ENCODE data around the gene TOB1.
A peak's percentile ranks its signal among the peaks of the same experiment; 100 is the strongest.

Gene TOB1

GRCh38 chr17:50848039-50848438, 18.1 kb downstream of the TOB1 start:
- DNase-seq (ENCODE audit: insufficient read length, low spot score) (no peak), FAIRE-seq (no peak)

GRCh38 chr17:50847566-50847965, 18.6 kb downstream of the TOB1 start:
- DNase-seq (ENCODE audit: insufficient read length, low spot score) (no peak), FAIRE-seq (no peak)

- DNase-seq (ENCODE audit: insufficient read length, low spot score) (no peak), FAIRE-seq (no peak)
These were observed 20.7 kb downstream of the TOB1 start for GRCh38 chr17:50845240-50846147.

GRCh38 chr17:50844117-50844700, 21.9 kb downstream of the TOB1 start:
- FAIRE-seq: no peak

GRCh38 chr17:50843150-50843905, 22.8 kb downstream of the TOB1 start:
- no peak for FAIRE-seq
- no peak for DNase-seq (ENCODE audit: insufficient read length, low spot score)

More at GRCh38 chr17:50844117-50844700, 21.9 kb downstream of the TOB1 start:
- no peak for DNase-seq (ENCODE audit: insufficient read length, low spot score)

GRCh38 chr17:50842506-50843149, 23.5 kb downstream of the TOB1 start:
- DNase-seq (ENCODE audit: insufficient read length, low spot score): no peak
- FAIRE-seq: no peak

GRCh38 chr17:50841949-50842354, 24.2 kb downstream of the TOB1 start:
- DNase-seq (ENCODE audit: insufficient read length, low spot score) (peak; percentile 76), FAIRE-seq (peak; percentile 89)

- FAIRE-seq (no peak), DNase-seq (ENCODE audit: insufficient read length, low spot score) (no peak)
These were observed 24.7 kb downstream of the TOB1 start for GRCh38 chr17:50841277-50841948.

- FAIRE-seq (no peak), DNase-seq (ENCODE audit: insufficient read length, low spot score) (no peak)
These were observed 25.8 kb downstream of the TOB1 start for GRCh38 chr17:50840311-50840851.

- DNase-seq (ENCODE audit: insufficient read length, low spot score): no peak
- FAIRE-seq: no peak
These were observed 26.4 kb downstream of the TOB1 start for GRCh38 chr17:50839591-50840310.

- DNase-seq (ENCODE audit: insufficient read length, low spot score) (no peak), FAIRE-seq (no peak)
These were observed 27.9 kb downstream of the TOB1 start for GRCh38 chr17:50837980-50838954.

- FAIRE-seq (no peak), DNase-seq (ENCODE audit: insufficient read length, low spot score) (no peak)
These were observed 28.7 kb downstream of the TOB1 start for GRCh38 chr17:50837286-50837979.

GRCh38 chr17:50836826-50837225, 29.3 kb downstream of the TOB1 start:
- DNase-seq (ENCODE audit: insufficient read length, low spot score): no peak
- no peak for FAIRE-seq

GRCh38 chr17:50835301-50836234, 30.6 kb downstream of the TOB1 start, which contains the start of gene WFIKKN2:
TSS of gene WFIKKN2 (plus strand) at chr17:50835586. CDS start at chr17:50835938, 352 bp downstream.
- no peak for DNase-seq (ENCODE audit: insufficient read length, low spot score)
- no peak for FAIRE-seq

GRCh38 chr17:50834429-50835300, 31.5 kb downstream of the TOB1 start:
- no peak for FAIRE-seq
- no peak for DNase-seq (ENCODE audit: insufficient read length, low spot score)
